Measurements from ENCODE around the gene STIM2.

The STIM2 gene

DNA sequence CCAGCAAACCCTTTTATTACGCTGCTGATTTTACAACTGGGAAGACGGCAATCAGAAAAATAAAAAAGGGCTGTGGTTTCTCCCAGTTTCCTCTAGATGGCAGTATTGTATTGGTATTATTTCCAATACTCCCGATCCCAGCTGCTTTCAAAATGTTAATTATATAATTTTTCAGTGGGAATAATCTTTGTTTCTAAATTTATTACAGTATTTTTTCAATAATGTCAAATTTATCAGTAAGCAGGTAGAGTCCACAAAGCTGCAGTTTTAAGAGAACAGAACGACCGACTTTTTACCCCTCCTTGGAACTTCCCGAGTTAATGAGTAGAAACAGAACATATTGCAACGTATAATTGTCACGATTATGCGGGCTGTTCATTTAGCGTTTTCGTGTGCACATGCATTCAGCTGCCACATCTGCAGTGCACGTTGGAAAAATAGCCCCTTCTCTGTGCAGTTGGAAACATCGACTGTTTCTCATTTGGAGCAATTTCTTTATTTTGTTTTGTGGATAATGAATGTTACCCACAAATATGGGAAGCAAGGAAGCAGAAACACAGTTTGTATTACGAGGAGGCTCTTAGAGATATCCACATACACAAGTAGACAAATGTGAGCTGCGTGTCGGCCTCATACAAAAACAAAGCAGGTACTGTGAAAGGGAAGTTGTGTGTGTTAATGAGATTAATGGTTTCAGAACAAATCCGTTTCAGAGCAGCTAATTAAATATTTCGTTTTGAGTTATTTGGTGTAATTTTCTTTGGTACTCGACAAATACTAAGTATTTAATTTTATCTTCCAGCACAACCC lies 188.0 kb downstream of the STIM2 start:
- DNase-seq (ENCODE audit: low read depth, low spot score) = no peak
- TF ChIP-seq FOXP2 (optimal IDR thresholded peaks at IDR 0.05; ENCODE audit: control extremely low read depth, extremely low read length, insufficient read depth) (no peak), POLR2AphosphoS5 (IDR thresholded peaks at IDR 0.05; ENCODE audit: borderline replicate concordance, low read depth, low read length) (no peak), EZH2 (IDR thresholded peaks at IDR 0.05) (no peak)
- Histone ChIP-seq H3K4me3 (peak overlapping the region; percentile 74), H3K9me3 (ENCODE audit: low read depth, low read length) (no peaks in the 10 kb centered on the region), H3K36me3 (ENCODE audit: insufficient read depth, low read length) (no peaks in the 10 kb centered on the region), H3K27ac (no peak overlapping the region), H3K9ac (ENCODE audit: insufficient read length) (no peak overlapping the region)

DNA sequence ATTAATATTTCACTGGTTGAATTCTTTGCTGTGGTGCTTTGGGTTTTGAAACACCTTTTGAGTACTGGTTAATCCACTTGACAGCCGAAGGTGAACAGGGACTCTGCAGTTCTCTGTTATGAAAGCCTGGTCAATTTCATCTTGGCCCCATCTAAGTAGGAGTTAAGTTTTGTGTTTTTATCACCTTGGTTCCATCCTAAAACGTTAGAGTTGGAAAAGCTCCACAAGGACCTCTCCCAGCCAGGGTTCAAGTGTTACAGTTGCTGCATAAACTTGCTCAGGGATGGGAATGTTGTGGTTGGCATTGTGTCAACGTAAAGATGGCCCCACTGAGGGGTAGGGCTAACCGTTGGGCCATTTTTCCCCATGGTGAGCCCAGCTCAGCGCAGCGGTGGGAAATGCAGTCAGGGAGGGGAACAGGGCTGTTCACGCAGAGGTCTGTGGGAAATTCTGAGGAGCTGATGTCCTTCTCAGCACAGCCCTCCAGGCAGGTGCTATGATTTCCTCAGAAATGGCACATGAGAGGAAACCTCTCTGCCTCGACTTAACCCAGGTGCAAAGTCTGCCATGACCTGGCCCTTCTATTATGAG lies 188.7 kb downstream of the STIM2 start:
- no peak overlapping the region for H3K9ac ChIP-seq (ENCODE audit: insufficient read length)
- H3K4me3 ChIP-seq = no peak overlapping the region
- H3K36me3 ChIP-seq (ENCODE audit: insufficient read depth, low read length) = no peaks in the 10 kb centered on the region
- no peak for DNase-seq (ENCODE audit: low read depth, low spot score)
- no peak for TF ChIP-seq FOXP2 (optimal IDR thresholded peaks at IDR 0.05; ENCODE audit: control extremely low read depth, extremely low read length, insufficient read depth)
- no peak for TF ChIP-seq POLR2AphosphoS5 (IDR thresholded peaks at IDR 0.05; ENCODE audit: borderline replicate concordance, low read depth, low read length)
- no peak for TF ChIP-seq EZH2 (IDR thresholded peaks at IDR 0.05)
- no peak overlapping the region for H3K27ac ChIP-seq
- no peaks in the 10 kb centered on the region for H3K9me3 ChIP-seq (ENCODE audit: low read depth, low read length)

- Histone ChIP-seq H3K9ac (ENCODE audit: insufficient read length) (no peak overlapping the region), H3K36me3 (ENCODE audit: insufficient read depth, low read length) (no peaks in the 10 kb centered on the region), H3K27ac (no peak overlapping the region), H3K4me3 (no peak overlapping the region), H3K9me3 (ENCODE audit: low read depth, low read length) (no peaks in the 10 kb centered on the region)
- DNase-seq (ENCODE audit: low read depth, low spot score) = no peak
- no peak for TF ChIP-seq POLR2AphosphoS5 (IDR thresholded peaks at IDR 0.05; ENCODE audit: borderline replicate concordance, low read depth, low read length)
- TF ChIP-seq EZH2 (IDR thresholded peaks at IDR 0.05) = no peak
- no peak for TF ChIP-seq FOXP2 (optimal IDR thresholded peaks at IDR 0.05; ENCODE audit: control extremely low read depth, extremely low read length, insufficient read depth)
Observed at GRCh38 chr4:27050731-27051130, 190.1 kb downstream of the STIM2 start.

- H3K4me3 ChIP-seq = no peak overlapping the region
Observed at GRCh38 chr4:27055221-27055760, 194.7 kb downstream of the STIM2 start.

GRCh38 chr4:27056281-27056680 lies 195.6 kb downstream of the STIM2 start:
- TF ChIP-seq FOXP2 (optimal IDR thresholded peaks at IDR 0.05; ENCODE audit: control extremely low read depth, extremely low read length, insufficient read depth) = no peak
- no peak for TF ChIP-seq POLR2AphosphoS5 (IDR thresholded peaks at IDR 0.05; ENCODE audit: borderline replicate concordance, low read depth, low read length)
- TF ChIP-seq EZH2 (IDR thresholded peaks at IDR 0.05) = no peak
- H3K9me3 ChIP-seq (ENCODE audit: low read depth, low read length) = no peaks in the 10 kb centered on the region
- no peak overlapping the region for H3K27ac ChIP-seq
- no peak overlapping the region for H3K9ac ChIP-seq (ENCODE audit: insufficient read length)
- no peak for DNase-seq (ENCODE audit: low read depth, low spot score)
- H3K36me3 ChIP-seq (ENCODE audit: insufficient read depth, low read length) = no peaks in the 10 kb centered on the region
- H3K4me3 ChIP-seq = no peak overlapping the region

More at GRCh38 chr4:27055221-27055760, 194.7 kb downstream of the STIM2 start:
- Histone ChIP-seq H3K9ac (ENCODE audit: insufficient read length) (no peak overlapping the region), H3K36me3 (ENCODE audit: insufficient read depth, low read length) (no peaks in the 10 kb centered on the region), H3K27ac (no peak overlapping the region), H3K9me3 (ENCODE audit: low read depth, low read length) (no peaks in the 10 kb centered on the region)
- DNase-seq (ENCODE audit: low read depth, low spot score) = no peak
- TF ChIP-seq POLR2AphosphoS5 (IDR thresholded peaks at IDR 0.05; ENCODE audit: borderline replicate concordance, low read depth, low read length) (no peak), EZH2 (IDR thresholded peaks at IDR 0.05) (no peak), FOXP2 (optimal IDR thresholded peaks at IDR 0.05; ENCODE audit: control extremely low read depth, extremely low read length, insufficient read depth) (no peak)

DNA sequence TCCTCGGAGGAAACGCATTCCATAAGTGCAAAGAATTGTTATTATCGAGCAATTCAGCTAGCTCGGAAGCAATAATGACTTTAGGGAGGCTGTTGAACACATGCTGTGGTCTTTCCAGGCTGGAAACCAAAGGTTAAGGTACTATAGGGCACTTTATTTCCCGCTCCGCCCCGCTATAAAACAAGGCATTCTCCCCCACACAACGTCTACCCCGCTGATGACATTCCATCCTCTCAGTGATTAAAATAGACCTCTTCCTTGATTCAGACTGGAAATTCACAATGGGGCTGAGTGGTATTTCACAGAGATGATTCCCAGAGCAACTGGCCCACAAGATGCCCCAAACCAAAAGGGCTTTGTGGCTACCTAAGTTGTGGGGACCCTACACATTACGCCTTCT lies 196.4 kb downstream of the STIM2 start:
- no peak overlapping the region for H3K27ac ChIP-seq
- no peaks in the 10 kb centered on the region for H3K36me3 ChIP-seq (ENCODE audit: insufficient read depth, low read length)
- H3K9ac ChIP-seq (ENCODE audit: insufficient read length) = no peak overlapping the region
- no peak for DNase-seq (ENCODE audit: low read depth, low spot score)
- no peak overlapping the region for H3K4me3 ChIP-seq
- H3K9me3 ChIP-seq (ENCODE audit: low read depth, low read length) = no peaks in the 10 kb centered on the region
- TF ChIP-seq POLR2AphosphoS5 (IDR thresholded peaks at IDR 0.05; ENCODE audit: borderline replicate concordance, low read depth, low read length) = no peak
- TF ChIP-seq FOXP2 (optimal IDR thresholded peaks at IDR 0.05; ENCODE audit: control extremely low read depth, extremely low read length, insufficient read depth) = no peak
- no peak for TF ChIP-seq EZH2 (IDR thresholded peaks at IDR 0.05)

DNA sequence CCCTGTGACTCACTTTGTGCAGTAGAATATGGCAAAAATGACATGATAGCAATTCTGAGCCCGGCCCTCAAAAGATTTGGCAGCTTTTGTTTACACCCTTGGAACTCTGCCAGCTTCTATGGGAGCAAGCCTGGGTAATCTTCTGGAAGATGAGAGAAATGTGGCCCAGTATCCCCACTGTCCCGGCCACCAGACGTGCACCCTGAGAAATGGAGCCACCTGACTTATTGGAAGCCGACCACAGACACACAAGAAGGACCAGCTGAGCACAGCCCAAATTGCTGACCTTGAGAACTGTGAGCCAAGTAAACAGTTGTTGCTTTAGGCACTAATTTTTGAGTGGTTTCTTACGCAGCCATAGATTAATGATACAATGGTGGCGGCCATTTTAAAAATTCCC lies 197.0 kb downstream of the STIM2 start:
- no peaks in the 10 kb centered on the region for H3K36me3 ChIP-seq (ENCODE audit: insufficient read depth, low read length)
- no peak overlapping the region for H3K4me3 ChIP-seq
- H3K27ac ChIP-seq = no peak overlapping the region
- no peaks in the 10 kb centered on the region for H3K9me3 ChIP-seq (ENCODE audit: low read depth, low read length)
- H3K9ac ChIP-seq (ENCODE audit: insufficient read length) = no peak overlapping the region
- DNase-seq (ENCODE audit: low read depth, low spot score) = no peak
- no peak for TF ChIP-seq POLR2AphosphoS5 (IDR thresholded peaks at IDR 0.05; ENCODE audit: borderline replicate concordance, low read depth, low read length)
- no peak for TF ChIP-seq FOXP2 (optimal IDR thresholded peaks at IDR 0.05; ENCODE audit: control extremely low read depth, extremely low read length, insufficient read depth)
- TF ChIP-seq EZH2 (IDR thresholded peaks at IDR 0.05) = no peak

DNA sequence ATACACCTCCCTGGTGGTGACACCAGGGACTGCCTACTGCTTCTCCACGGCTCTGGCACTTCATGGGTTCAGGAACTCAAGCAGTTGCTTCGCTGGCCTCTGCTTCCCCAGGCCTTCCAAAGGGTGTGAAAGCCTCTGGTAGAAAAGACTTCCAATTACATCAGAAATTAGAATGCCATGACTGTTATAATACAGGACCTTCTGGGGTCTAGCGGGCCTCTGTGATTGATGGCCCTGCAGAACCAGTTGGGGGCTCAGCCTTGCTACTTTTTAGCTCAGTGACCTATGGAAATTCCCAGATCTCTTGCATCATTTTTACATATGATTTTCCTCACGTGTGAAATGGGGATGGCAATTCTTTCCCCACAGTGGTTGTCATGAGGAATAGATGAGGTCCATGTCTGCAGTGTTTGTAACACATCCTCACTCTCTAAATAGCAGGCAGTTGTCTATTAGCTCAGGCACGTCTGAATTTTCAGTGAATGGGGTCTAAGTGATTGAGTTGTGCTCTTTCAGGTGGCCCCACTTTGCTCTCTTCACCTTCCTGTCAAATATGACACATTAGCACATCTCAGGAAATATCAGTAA lies 198.3 kb downstream of the STIM2 start:
- Histone ChIP-seq H3K9me3 (ENCODE audit: low read depth, low read length) (no peaks in the 10 kb centered on the region), H3K4me3 (no peak overlapping the region), H3K9ac (ENCODE audit: insufficient read length) (no peak overlapping the region), H3K27ac (no peak overlapping the region), H3K36me3 (ENCODE audit: insufficient read depth, low read length) (no peaks in the 10 kb centered on the region)
- TF ChIP-seq POLR2AphosphoS5 (IDR thresholded peaks at IDR 0.05; ENCODE audit: borderline replicate concordance, low read depth, low read length) (no peak), FOXP2 (optimal IDR thresholded peaks at IDR 0.05; ENCODE audit: control extremely low read depth, extremely low read length, insufficient read depth) (no peak), EZH2 (IDR thresholded peaks at IDR 0.05) (no peak)
- DNase-seq (ENCODE audit: low read depth, low spot score) = no peak

Data from SK-N-MC (cell line).